HepG2 (cell line): ENCODE measurements around the gene TPI1. TPM values are rescaled to one million over a fixed set of nuclear protein-coding genes. Genes with fewer than 3 reads are reported as not detected.

ENCODE experiments used
- EEA1 ChIP-seq: sonication (generic); formaldehyde crosslinking; IDR thresholded peaks from 2 replicates; pipeline ENCODE4 v1.5.1; 2020; ENCODE audit warnings: mild to moderate bottlenecking, missing genetic modification reagents, borderline replicate concordance
- ELF3 ChIP-seq: IDR thresholded peaks from 2 replicates; pipeline ENCODE4 v1.6.1; 2016; ENCODE audit warnings: missing genetic modification reagents, missing compliant biosample characterization
- FIP1L1 ChIP-seq: fragments of 200-400 bp; formaldehyde crosslinking; IDR thresholded peaks from 2 replicates; pipeline ENCODE4 v1.6.1; 2018; ENCODE audit warnings: low read depth, mild to moderate bottlenecking, low read length, moderate library complexity, borderline replicate concordance; ENCODE audit not compliant: insufficient read depth
- FOXA3 ChIP-seq: IDR thresholded peaks from 2 replicates; pipeline ENCODE4 v1.6.1; 2016; ENCODE audit warnings: missing genetic modification reagents, missing compliant biosample characterization
- HDAC2 ChIP-seq: sonication (generic); formaldehyde crosslinking; IDR thresholded peaks from 2 replicates; pipeline ENCODE4 v1.4.0; 2020; ENCODE audit warnings: missing genetic modification reagents
- MAZ ChIP-seq, 2 experiments: sonication (generic) in 1 of 2; formaldehyde crosslinking in 1 of 2; IDR thresholded peaks; 2 replicates each; pipeline versions ENCODE4 v1.5.0 to v1.6.1; 2012 to 2020; ENCODE audit warnings: low read depth in 2 of 2, mild to moderate bottlenecking in 2 of 2, borderline replicate concordance in 1 of 2, improper control_type of control experiment in 1 of 2, low read length in 1 of 2, missing genetic modification reagents in 1 of 2, moderate library complexity in 1 of 2
- NFYC ChIP-seq: IDR thresholded peaks from 2 replicates; pipeline ENCODE4 v1.6.1; 2016; ENCODE audit warnings: missing genetic modification reagents, missing compliant biosample characterization
- PAX8 ChIP-seq: sonication (generic); formaldehyde crosslinking; IDR thresholded peaks from 2 replicates; pipeline ENCODE4 v1.8.0; 2022; ENCODE audit warnings: mild to moderate bottlenecking, missing genetic modification reagents, borderline replicate concordance
- RAD51 ChIP-seq: fragments of 450-650 bp; IDR thresholded peaks from 2 replicates; pipeline ENCODE4 v1.6.1; 2016; ENCODE audit warnings: borderline replicate concordance
- SRSF1 ChIP-seq: fragments of 200-400 bp; formaldehyde crosslinking; optimal IDR thresholded peaks from 2 replicates; pipeline ENCODE3; 2017; ENCODE audit warnings: mild to moderate bottlenecking, low read depth, low read length, moderate library complexity
- STAG1 ChIP-seq: sonication (generic); formaldehyde crosslinking; IDR thresholded peaks from 2 replicates; pipeline ENCODE4 v1.4.0; 2020; ENCODE audit warnings: missing genetic modification reagents
- TCF12 ChIP-seq, 2 experiments: fragments of 450-650 bp in 1 of 2; sonication (generic) in 1 of 2; formaldehyde crosslinking in 1 of 2; IDR thresholded peaks; 2 replicates each; pipeline versions ENCODE4 v1.6.1 to v1.8.0; 2017 to 2022; ENCODE audit warnings: antibody characterized with exemption in 1 of 2, mild to moderate bottlenecking in 1 of 2, missing genetic modification reagents in 1 of 2, moderate library complexity in 1 of 2
- U2AF2 ChIP-seq: fragments of 200-400 bp; formaldehyde crosslinking; IDR thresholded peaks from 2 replicates; pipeline ENCODE4 v1.6.1; 2017; ENCODE audit warnings: low read depth, mild to moderate bottlenecking, low read length
- ZBTB7B ChIP-seq: sonication (generic); formaldehyde crosslinking; IDR thresholded peaks from 2 replicates; pipeline ENCODE4 v1.4.0; 2020; ENCODE audit warnings: missing genetic modification reagents
- ZNF205 ChIP-seq: IDR thresholded peaks from 2 replicates; pipeline ENCODE4 v1.6.1; 2018; ENCODE audit warnings: missing biosample characterization, missing genetic modification reagents
- ZNF652 ChIP-seq: IDR thresholded peaks from 2 replicates; pipeline ENCODE4 v1.6.1; 2016; ENCODE audit warnings: low read depth, borderline replicate concordance
- polyA plus RNA-seq, 8 experiments: library from polyadenylated mRNA; depleted of rRNA in 3 of 8; stranded (reverse) in 7 of 8; unstranded in 1 of 8; fragments of >200 nt; fragmentation: Illumina TruSeq in 4 of 8; extraction: Trizol in 4 of 8; gene quantifications; 2 replicates each; pipeline versions ENCODE4 v1.2.1 to v1.2.3, GENCODE V29; 2011 to 2016; ENCODE audit warnings: low read depth in 4 of 8, missing spikeins in 1 of 8, mixed read lengths in 1 of 8; ENCODE audit not compliant: insufficient read depth in 1 of 8
- total RNA-seq, 5 experiments: library from RNA; depleted of rRNA; stranded (reverse); fragments of >200 nt; fragmentation: Illumina TruSeq; extraction: Trizol; gene quantifications; 2 replicates each; pipeline ENCODE4 v1.2.3, GENCODE V29; 2016; ENCODE audit warnings: low read depth in 1 of 5
- TF ChIP-seq, protein P1 (sequence below): sonication (generic); formaldehyde crosslinking; IDR thresholded peaks from 2 replicates; pipeline ENCODE4 v1.4.0; 2020; ENCODE audit warnings: missing genetic modification reagents
- TF ChIP-seq, protein P2 (sequence below): sonication (generic); formaldehyde crosslinking; IDR thresholded peaks from 2 replicates; pipeline ENCODE4 v1.4.0; 2020; ENCODE audit warnings: missing genetic modification reagents
- TF ChIP-seq, protein P3 (sequence below): sonication (generic); formaldehyde crosslinking; IDR thresholded peaks from 2 replicates; pipeline ENCODE4 v1.4.0; 2020; ENCODE audit warnings: missing genetic modification reagents
- TF ChIP-seq, protein P4 (sequence below): sonication (generic); formaldehyde crosslinking; IDR thresholded peaks from 2 replicates; pipeline ENCODE4 v1.5.0; 2020; ENCODE audit warnings: mild to moderate bottlenecking, missing genetic modification reagents, moderate library complexity
- TF ChIP-seq, protein P5 (sequence below): sonication (generic); formaldehyde crosslinking; IDR thresholded peaks from 2 replicates; pipeline ENCODE4 v1.4.0; 2020; ENCODE audit warnings: missing genetic modification reagents

The TPI1 gene
- total and polyA plus RNA-seq, 2 of the 13 experiments (the other 11 are each of a cell fraction or from before 2014, with no cell fraction given), result 945 to 2,535 TPM

DNA sequence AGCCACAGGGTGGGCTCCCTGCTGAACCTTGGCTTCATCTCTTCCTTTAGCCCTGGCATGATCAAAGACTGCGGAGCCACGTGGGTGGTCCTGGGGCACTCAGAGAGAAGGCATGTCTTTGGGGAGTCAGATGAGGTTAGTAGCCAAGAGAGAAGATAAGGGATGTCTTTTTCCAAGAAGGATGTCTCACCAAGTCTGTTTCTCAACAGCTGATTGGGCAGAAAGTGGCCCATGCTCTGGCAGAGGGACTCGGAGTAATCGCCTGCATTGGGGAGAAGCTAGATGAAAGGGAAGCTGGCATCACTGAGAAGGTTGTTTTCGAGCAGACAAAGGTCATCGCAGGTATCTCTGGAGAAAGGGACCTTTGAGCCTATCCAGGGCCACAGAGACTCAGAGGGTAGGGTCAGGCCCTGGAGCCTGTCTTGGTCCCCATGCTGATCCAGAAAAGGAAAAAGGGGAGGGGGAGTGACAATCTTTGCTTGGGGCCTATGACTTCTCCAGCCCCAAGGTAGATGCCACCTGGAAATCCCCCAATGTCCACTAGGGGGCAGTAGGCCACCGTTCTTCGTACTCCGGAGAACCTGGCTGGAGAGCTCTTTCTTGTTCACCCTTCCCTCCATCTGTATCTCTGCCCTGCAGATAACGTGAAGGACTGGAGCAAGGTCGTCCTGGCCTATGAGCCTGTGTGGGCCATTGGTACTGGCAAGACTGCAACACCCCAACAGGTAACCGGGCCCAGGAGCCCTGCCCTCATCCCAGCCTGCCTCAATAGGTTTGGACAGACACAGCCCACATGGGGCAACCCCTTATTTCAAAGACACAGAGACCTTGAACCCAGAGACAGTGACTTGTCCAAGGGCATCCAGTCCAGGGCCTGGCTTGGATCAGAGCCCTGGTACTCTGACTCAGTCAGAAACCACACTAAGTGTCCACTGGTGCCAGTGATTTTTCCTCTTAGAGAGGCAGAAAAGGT is 2.0 kb downstream of the TPI1 start (continued):
- TF ChIP-seq ZNF652 (CRISPR knock-in tag) (no peak), FOXA3 (no peak), HDAC2 (CRISPR knock-in tag) (no peak), MAZ (IDR thresholded peaks at IDR 0.05; ENCODE audit: borderline replicate concordance, low read depth, low read length) (no peak), MAZ (CRISPR knock-in tag; IDR thresholded peaks at IDR 0.05; ENCODE audit: low read depth) (0 out of 2 replicates have a peak, but pooled peaks have one; percentile 31), PAX8 (CRISPR knock-in tag) (0 out of 2 replicates have a peak, but pooled peaks have one; percentile 43), ZBTB7B (no peak), STAG1 (peak; percentile 76), TCF12 (IDR thresholded peaks at IDR 0.05) (no peak), TCF12 (CRISPR knock-in tag; IDR thresholded peaks at IDR 0.05) (no peak), ZNF205 (CRISPR knock-in tag) (no peak), EEA1 (CRISPR knock-in tag) (no peak), RAD51 (no peak), SRSF1 (no peak), FIP1L1 (no peak), NFYC (CRISPR knock-in tag) (no peak), ELF3 (CRISPR knock-in tag) (no peak), U2AF2 (no peak)
- TF ChIP-seq, protein P1, sequence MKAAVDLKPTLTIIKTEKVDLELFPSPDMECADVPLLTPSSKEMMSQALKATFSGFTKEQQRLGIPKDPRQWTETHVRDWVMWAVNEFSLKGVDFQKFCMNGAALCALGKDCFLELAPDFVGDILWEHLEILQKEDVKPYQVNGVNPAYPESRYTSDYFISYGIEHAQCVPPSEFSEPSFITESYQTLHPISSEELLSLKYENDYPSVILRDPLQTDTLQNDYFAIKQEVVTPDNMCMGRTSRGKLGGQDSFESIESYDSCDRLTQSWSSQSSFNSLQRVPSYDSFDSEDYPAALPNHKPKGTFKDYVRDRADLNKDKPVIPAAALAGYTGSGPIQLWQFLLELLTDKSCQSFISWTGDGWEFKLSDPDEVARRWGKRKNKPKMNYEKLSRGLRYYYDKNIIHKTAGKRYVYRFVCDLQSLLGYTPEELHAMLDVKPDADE (CRISPR knock-in tag), result no peak
- TF ChIP-seq, protein P2, sequence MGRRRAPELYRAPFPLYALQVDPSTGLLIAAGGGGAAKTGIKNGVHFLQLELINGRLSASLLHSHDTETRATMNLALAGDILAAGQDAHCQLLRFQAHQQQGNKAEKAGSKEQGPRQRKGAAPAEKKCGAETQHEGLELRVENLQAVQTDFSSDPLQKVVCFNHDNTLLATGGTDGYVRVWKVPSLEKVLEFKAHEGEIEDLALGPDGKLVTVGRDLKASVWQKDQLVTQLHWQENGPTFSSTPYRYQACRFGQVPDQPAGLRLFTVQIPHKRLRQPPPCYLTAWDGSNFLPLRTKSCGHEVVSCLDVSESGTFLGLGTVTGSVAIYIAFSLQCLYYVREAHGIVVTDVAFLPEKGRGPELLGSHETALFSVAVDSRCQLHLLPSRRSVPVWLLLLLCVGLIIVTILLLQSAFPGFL, result no peak
- TF ChIP-seq, protein P3, sequence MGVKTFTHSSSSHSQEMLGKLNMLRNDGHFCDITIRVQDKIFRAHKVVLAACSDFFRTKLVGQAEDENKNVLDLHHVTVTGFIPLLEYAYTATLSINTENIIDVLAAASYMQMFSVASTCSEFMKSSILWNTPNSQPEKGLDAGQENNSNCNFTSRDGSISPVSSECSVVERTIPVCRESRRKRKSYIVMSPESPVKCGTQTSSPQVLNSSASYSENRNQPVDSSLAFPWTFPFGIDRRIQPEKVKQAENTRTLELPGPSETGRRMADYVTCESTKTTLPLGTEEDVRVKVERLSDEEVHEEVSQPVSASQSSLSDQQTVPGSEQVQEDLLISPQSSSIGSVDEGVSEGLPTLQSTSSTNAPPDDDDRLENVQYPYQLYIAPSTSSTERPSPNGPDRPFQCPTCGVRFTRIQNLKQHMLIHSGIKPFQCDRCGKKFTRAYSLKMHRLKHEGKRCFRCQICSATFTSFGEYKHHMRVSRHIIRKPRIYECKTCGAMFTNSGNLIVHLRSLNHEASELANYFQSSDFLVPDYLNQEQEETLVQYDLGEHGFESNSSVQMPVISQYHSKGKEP, result no peak
- TF ChIP-seq, protein P4, sequence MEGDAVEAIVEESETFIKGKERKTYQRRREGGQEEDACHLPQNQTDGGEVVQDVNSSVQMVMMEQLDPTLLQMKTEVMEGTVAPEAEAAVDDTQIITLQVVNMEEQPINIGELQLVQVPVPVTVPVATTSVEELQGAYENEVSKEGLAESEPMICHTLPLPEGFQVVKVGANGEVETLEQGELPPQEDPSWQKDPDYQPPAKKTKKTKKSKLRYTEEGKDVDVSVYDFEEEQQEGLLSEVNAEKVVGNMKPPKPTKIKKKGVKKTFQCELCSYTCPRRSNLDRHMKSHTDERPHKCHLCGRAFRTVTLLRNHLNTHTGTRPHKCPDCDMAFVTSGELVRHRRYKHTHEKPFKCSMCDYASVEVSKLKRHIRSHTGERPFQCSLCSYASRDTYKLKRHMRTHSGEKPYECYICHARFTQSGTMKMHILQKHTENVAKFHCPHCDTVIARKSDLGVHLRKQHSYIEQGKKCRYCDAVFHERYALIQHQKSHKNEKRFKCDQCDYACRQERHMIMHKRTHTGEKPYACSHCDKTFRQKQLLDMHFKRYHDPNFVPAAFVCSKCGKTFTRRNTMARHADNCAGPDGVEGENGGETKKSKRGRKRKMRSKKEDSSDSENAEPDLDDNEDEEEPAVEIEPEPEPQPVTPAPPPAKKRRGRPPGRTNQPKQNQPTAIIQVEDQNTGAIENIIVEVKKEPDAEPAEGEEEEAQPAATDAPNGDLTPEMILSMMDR (CRISPR knock-in tag), result peak; percentile 91
- TF ChIP-seq, protein P5, sequence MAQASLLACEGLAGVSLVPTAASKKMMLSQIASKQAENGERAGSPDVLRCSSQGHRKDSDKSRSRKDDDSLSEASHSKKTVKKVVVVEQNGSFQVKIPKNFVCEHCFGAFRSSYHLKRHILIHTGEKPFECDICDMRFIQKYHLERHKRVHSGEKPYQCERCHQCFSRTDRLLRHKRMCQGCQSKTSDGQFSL (CRISPR knock-in tag), result no peak
